Mucosa of rectum (tissue), 2 donors: Measurements from ENCODE around the gene FYN.
"Not testable (repeated sequence)": the region's sequence is repeated elsewhere in the genome, so short reads cannot be mapped to it uniquely, and the experiment has no call there.

Experiments used
- H3K27ac ChIP-seq, 2 donors: one replicate each; pipeline ENCODE4 v1.7.0; 2013; ENCODE audit warnings: inconsistent platforms in 2 of 2, low read depth in 2 of 2, low read length in 2 of 2
- H3K27me3 ChIP-seq, 2 donors: one replicate each; pipeline ENCODE4 v1.7.0; 2013; ENCODE audit warnings: low read length in 2 of 2; ENCODE audit not compliant: control insufficient read depth in 2 of 2, insufficient read depth in 2 of 2
- H3K36me3 ChIP-seq, 2 donors: one replicate each; pipeline ENCODE4 v1.7.0; 2013; ENCODE audit warnings: low read length in 2 of 2; ENCODE audit not compliant: control insufficient read depth in 2 of 2, insufficient read depth in 2 of 2
- H3K4me1 ChIP-seq, 2 donors: one replicate each; pipeline ENCODE4 v1.7.0; 2013; ENCODE audit warnings: low read length in 2 of 2, mild to moderate bottlenecking in 1 of 2; ENCODE audit not compliant: control insufficient read depth in 2 of 2, insufficient read depth in 2 of 2
- H3K4me3 ChIP-seq, 2 donors: one replicate each; pipeline ENCODE4 v1.7.0; 2013; ENCODE audit warnings: low read length in 2 of 2
- H3K9ac ChIP-seq, 2 donors: one replicate each; pipeline ENCODE4 v1.7.0; 2013; ENCODE audit warnings: low read length in 2 of 2, low read depth in 1 of 2, mild to moderate bottlenecking in 1 of 2
- H3K9me3 ChIP-seq, 2 donors: one replicate each; pipeline ENCODE4 v1.7.0; 2013; ENCODE audit warnings: low read length in 2 of 2; ENCODE audit not compliant: control insufficient read depth in 2 of 2
- donor health status: healthy.
- donor health status: Normal muscosa, but diverticular disease.

FYN gene

DNA sequence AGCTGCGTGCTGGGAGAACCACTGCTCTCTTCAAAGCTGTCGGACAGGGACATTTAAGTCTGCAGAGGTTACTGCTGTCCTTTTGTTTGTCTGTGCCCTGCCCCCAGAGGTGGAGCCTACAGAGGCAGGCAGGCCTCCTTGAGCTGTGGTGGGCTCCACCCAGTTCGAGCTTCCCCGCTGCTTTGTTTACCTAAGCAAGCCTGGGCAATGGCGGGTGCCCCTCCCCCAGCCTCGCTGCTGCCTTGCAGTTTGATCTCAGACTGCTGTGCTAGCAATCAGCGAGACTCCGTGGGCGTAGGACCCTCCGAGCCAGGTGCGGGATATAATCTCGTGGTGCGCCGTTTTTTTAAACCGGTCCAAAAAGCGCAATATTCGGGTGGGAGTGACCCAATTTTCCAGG, 35.1 kb upstream of the FYN start:
- not testable (repeated sequence) for H3K36me3 ChIP-seq, H3K9me3 ChIP-seq, H3K27me3 ChIP-seq, H3K9ac ChIP-seq, H3K27ac ChIP-seq, H3K4me1 ChIP-seq, H3K4me3 ChIP-seq

DNA sequence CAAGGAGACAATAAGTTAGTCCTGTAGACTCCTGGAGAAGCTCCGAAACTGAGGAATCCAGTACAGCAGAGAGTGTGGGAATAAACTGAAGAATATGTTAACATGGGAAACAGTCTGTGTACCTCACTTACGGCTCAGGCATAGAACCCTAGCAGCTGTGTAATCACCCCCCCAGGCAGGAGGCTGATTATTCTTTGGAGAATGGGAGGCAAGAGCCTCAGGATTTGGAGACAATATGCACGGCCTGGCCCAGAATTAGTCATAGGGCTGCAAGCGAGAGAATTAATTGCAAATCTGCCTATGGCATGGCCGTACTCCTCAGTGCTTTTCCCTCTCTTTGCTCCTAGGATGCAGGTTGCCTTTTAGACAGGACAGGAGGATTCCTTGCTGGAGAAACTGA, 27.5 kb upstream of the FYN start:
- H3K9ac ChIP-seq = no peak overlapping the region
- H3K9me3 ChIP-seq = no peaks in the 10 kb centered on the region

DNA sequence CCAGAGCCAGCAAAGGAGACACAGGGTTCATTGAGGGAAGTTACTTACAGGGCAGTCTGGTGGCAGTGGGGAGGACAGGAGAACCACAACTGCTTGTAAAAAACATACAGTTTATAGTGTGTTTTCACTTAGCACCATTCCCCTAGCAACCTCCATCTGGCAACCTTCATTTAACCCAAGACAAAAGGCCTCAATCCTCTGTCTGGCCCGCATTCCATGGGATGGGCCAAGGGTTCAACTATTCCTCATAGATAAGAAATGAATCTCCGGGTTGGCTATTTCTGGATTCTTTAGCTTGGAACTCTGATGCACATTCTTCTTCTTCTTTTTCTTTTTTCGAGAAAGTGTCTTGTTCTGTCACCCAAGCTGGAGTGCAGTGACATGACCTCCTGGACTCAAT, 26.3 kb upstream of the FYN start:
- H3K4me3 ChIP-seq = no peak overlapping the region

More for the DNA sequence above, 27.5 kb upstream of the FYN start:
- H3K4me3 ChIP-seq = no peak overlapping the region
- no peaks in the 10 kb centered on the region for H3K4me1 ChIP-seq
- no peaks in the 10 kb centered on the region for H3K36me3 ChIP-seq
- H3K27me3 ChIP-seq = no peaks in the 10 kb centered on the region
- H3K27ac ChIP-seq = no peak overlapping the region

DNA sequence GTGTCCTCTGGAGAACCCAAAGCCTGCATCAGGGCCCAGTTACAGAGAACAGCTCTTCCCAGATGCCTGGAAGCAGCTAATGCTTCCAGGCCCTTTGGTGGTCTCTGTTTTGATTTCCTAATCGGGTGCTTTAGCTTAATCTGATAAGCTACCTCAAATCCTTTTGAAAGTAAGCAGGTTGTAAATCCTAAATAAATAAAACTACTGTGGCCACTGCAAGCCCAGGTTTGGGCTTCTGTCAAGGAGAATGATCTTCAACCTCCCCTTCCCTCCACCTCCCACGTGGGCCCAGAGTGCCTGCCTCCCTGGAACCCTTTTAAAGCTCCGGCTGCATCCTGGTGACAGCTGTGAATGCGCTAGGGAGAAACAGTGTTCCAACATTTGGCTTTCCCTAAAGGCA, 25.2 kb upstream of the FYN start:
- H3K9ac ChIP-seq = no peak overlapping the region
- H3K27ac ChIP-seq = no peak overlapping the region
- H3K27me3 ChIP-seq = no peaks in the 10 kb centered on the region
- H3K9me3 ChIP-seq = no peaks in the 10 kb centered on the region
- H3K4me3 ChIP-seq = no peak overlapping the region
- no peaks in the 10 kb centered on the region for H3K4me1 ChIP-seq
- H3K36me3 ChIP-seq = no peaks in the 10 kb centered on the region

More for the DNA sequence above, 26.3 kb upstream of the FYN start:
- Histone ChIP-seq H3K36me3 (no peaks in the 10 kb centered on the region), H3K9me3 (no peaks in the 10 kb centered on the region), H3K9ac (no peak overlapping the region), H3K4me1 (no peaks in the 10 kb centered on the region), H3K27ac (no peak overlapping the region), H3K27me3 (no peaks in the 10 kb centered on the region)

DNA sequence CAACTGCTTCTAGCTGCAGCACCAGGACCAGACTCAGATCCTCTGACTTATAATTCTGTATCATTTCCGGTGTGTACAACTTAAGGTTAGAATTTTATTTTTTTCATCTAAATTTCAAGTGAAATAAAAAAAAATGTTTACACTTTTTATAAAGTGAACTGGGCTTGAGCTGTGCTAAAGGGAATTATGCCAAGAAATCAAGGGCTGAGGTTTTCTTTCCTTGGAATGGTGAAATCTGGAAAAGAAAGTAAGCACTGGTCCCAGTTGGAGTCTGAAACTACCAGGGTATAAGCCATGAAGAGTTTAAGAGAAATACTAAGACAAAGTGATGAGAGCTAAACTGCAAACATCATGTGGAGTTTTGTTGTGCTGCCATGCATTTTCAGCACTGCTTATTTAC, 21.7 kb upstream of the FYN start:
- H3K27me3 ChIP-seq = no peaks in the 10 kb centered on the region
- no peak overlapping the region for H3K27ac ChIP-seq
- H3K9ac ChIP-seq = no peak overlapping the region
- no peaks in the 10 kb centered on the region for H3K9me3 ChIP-seq
- H3K4me3 ChIP-seq = no peak overlapping the region
- no peaks in the 10 kb centered on the region for H3K36me3 ChIP-seq
- H3K4me1 ChIP-seq = no peaks in the 10 kb centered on the region

DNA sequence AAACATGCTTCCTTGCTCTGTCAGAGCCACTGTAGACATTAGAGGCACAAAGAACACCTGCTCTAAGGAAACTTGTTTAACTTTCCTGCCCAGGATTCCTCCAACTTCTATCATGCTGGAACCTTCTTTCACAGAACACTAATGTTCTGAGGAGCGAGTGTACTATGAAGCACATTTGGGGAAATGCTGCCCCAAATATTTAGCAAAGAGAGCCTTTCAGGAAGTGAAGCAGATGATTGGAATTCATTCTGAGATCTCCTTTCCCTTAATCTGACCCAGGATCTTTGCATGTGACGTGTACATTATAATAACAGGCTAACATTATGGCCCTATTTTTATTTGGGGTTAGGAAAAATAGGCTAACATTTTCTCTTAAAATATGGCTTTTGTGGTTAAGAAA, 21.0 kb upstream of the FYN start:
- H3K36me3 ChIP-seq = no peaks in the 10 kb centered on the region
- no peaks in the 10 kb centered on the region for H3K27me3 ChIP-seq
- H3K4me1 ChIP-seq = no peaks in the 10 kb centered on the region
- no peaks in the 10 kb centered on the region for H3K9me3 ChIP-seq
- no peak overlapping the region for H3K27ac ChIP-seq
- H3K4me3 ChIP-seq = no peak overlapping the region
- H3K9ac ChIP-seq = no peak overlapping the region

DNA sequence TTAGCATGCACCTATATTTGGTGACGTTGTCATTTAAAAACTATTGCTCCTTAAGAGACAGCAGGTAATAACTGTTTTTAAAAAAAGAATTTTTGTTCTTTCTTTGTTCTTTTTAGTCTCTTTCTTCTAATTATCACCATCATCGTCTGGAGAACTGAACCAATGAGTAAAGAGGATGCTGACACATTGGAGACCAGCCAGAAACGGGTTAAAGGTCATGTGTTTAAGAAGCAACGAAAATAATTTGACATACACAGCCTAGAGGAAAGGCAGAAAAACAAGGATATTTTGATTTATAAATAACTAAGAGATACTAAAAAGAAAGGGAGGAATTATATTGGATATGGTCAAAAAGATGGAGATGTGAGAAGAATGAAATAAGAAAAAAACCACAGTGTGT, 19.2 kb upstream of the FYN start:
- H3K27me3 ChIP-seq = no peaks in the 10 kb centered on the region
- no peak overlapping the region for H3K9ac ChIP-seq
- H3K36me3 ChIP-seq = no peaks in the 10 kb centered on the region
- no peak overlapping the region for H3K4me3 ChIP-seq
- H3K27ac ChIP-seq = no peak overlapping the region
- H3K4me1 ChIP-seq = no peaks in the 10 kb centered on the region
- no peaks in the 10 kb centered on the region for H3K9me3 ChIP-seq

DNA sequence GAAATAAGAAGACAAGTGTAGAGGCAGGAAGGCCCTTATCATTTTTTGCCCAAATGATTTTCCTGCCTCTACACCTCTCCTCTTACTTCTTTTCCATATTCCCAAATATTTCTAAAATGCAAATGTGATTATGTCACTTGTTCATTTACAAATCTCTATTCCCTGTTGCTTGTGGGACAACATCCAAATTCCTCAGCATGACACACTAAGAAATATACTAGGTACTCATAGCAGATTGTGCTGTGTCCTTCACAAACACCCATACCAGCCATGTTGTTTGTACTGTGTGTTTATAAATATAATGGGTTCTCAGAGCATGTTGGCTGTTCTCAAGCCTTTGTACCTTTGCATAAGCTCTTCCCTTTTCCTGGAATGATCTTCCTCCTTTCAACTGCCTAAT, 17.7 kb upstream of the FYN start:
- no peak overlapping the region for H3K27ac ChIP-seq
- no peak overlapping the region for H3K9ac ChIP-seq
- H3K27me3 ChIP-seq = no peaks in the 10 kb centered on the region
- H3K36me3 ChIP-seq = no peaks in the 10 kb centered on the region
- no peak overlapping the region for H3K4me3 ChIP-seq
- no peaks in the 10 kb centered on the region for H3K4me1 ChIP-seq
- no peaks in the 10 kb centered on the region for H3K9me3 ChIP-seq

DNA sequence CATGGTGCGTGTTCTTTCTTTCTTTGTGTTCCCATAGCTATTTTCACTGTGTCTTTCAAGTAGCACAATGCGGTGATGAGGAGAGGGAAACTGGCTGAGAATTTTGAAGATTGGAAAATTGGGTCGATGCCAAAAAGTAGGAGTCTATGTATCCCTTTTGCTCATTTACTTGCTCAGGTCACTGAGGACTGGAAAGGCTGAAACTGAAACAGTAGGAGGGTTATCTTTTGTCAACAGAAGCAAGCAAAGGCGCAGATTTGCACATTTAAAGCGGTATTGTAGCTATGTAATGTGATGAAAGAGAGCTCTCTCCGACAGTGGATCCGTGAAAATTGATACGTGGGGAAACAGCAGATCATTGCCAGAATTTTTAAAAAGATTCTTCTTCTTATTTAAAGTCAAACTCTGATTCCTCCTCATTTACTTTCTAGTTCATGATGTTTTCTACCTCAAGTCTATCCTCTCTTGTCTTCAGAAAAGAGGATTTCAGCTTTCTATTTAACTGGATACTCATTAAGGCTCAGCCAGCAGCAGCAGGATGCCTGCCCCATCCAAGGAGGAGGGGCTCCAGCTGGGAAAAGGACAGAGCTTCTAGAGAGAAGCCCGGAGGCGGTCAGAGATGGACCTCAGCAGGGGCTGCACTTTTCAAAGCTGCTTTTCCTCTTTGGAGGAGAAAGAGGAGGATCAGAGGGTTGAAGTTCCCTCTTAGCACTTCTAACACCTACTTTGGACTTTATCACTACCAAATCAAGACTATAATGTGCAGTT, 15.9 kb upstream of the FYN start:
- H3K4me3 ChIP-seq = no peak overlapping the region
- no peaks in the 10 kb centered on the region for H3K9me3 ChIP-seq
- no peaks in the 10 kb centered on the region for H3K4me1 ChIP-seq
- no peaks in the 10 kb centered on the region for H3K36me3 ChIP-seq
- H3K27ac ChIP-seq = no peak overlapping the region
- H3K27me3 ChIP-seq = no peaks in the 10 kb centered on the region
- no peak overlapping the region for H3K9ac ChIP-seq

DNA sequence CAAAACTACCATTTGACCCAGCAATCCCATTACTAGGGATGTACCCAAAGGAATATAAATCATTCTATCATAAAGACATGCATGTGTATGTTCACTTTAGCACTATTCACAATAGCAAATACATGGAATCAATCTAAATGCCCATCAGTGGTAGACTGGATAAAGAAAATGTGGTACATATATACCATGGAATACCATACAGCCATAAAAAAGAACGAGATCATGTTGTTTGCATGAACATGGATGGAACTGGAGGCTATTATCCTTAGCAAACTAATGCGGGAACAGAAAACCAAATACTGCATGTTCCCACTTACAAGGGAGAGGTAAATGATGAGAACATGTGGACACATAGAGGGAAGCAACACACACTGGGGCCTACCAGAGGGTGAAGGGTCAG, 13.5 kb upstream of the FYN start:
- H3K36me3 ChIP-seq, H3K9ac ChIP-seq, H3K4me3 ChIP-seq, H3K4me1 ChIP-seq, H3K9me3 ChIP-seq, H3K27me3 ChIP-seq, H3K27ac ChIP-seq: not testable (repeated sequence)
